ENCODE measurements around the gene ALS2CL. TPM values are rescaled to one million over a fixed set of nuclear protein-coding genes. Genes with fewer than 3 reads are reported as not detected.

Gene ALS2CL
- total and polyA plus RNA-seq, 8 donors = 7.6 to 74.4 (median 12.7) TPM

DNA sequence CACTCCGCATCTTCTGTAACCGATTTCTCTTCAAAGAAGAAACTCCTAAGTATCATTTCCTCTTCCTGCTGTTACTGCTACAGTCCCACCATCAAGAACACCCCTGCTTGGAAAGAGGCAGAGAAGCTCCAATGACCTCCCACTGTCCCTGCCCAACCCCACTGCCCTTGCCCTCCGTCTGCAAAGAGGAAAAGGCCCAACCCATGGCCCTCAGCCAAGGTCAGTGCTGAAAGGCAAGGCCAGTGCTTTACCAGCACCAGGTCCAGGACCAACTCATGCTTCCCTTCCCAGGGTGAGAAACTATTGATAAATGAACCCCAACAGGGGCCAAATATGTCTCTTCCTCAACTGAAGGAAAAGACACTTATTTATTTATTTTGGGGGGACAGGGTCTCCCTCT, 58.6 kb downstream of the ALS2CL start:
- DNase-seq = no peak
- TF ChIP-seq, protein P1, sequence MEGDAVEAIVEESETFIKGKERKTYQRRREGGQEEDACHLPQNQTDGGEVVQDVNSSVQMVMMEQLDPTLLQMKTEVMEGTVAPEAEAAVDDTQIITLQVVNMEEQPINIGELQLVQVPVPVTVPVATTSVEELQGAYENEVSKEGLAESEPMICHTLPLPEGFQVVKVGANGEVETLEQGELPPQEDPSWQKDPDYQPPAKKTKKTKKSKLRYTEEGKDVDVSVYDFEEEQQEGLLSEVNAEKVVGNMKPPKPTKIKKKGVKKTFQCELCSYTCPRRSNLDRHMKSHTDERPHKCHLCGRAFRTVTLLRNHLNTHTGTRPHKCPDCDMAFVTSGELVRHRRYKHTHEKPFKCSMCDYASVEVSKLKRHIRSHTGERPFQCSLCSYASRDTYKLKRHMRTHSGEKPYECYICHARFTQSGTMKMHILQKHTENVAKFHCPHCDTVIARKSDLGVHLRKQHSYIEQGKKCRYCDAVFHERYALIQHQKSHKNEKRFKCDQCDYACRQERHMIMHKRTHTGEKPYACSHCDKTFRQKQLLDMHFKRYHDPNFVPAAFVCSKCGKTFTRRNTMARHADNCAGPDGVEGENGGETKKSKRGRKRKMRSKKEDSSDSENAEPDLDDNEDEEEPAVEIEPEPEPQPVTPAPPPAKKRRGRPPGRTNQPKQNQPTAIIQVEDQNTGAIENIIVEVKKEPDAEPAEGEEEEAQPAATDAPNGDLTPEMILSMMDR (IDR thresholded peaks at IDR 0.05) = no peak
- H3K4me1 ChIP-seq = peaks cover 0 to 6% of the 10 kb centered on the region in 2 donors
- intact Hi-C loops (cut with DNase I) = loop anchor here in 1 of 2 donors (5.0 kb wide), 1 partner anchor 148 kb away; no protein-coding TSS in a partner anchor
- no peak overlapping the region for H3K4me3 ChIP-seq
- H3K9me3 ChIP-seq = peaks cover 0 to 3% of the 10 kb centered on the region in 2 donors
- ATAC-seq = no peak
- H3K27me3 ChIP-seq = no peaks in the 10 kb centered on the region
- H3K27ac ChIP-seq = no peak overlapping the region
- no peaks in the 10 kb centered on the region for H3K36me3 ChIP-seq

DNA sequence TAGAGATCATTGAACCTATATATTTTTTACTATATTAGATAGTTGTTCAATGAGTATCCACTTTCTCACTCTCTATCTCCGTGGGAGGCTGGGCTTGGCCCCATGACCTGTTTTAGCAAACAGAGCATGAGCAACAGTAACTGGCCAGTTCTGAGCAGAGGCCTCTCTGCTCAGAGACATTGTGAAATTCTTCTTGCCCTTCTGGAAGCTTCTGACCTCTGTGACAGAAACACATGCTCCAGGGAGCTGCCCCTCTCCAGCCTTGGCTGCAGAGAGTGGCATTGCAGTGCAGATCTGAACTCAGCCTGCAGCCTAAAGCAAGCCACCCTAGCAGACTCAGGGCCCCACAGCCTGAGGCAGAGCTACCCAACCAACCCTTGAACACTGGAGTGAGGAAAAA, 60.7 kb downstream of the ALS2CL start:
- H3K36me3 ChIP-seq = no peaks in the 10 kb centered on the region
- H3K4me1 ChIP-seq = peaks cover 0 to 9% of the 10 kb centered on the region in 2 donors
- TF ChIP-seq, protein P1 (IDR thresholded peaks at IDR 0.05) = no peak
- no peaks in the 10 kb centered on the region for H3K27me3 ChIP-seq
- DNase-seq (no peak), ATAC-seq (peak; percentile 5)
- H3K27ac ChIP-seq = no peak overlapping the region
- no peak overlapping the region for H3K4me3 ChIP-seq
- H3K9me3 ChIP-seq = no peaks in the 10 kb centered on the region
- intact Hi-C loops (cut with DNase I) = loop anchor here in 1 of 2 donors (5.0 kb wide), 1 partner anchor 145 kb away; no protein-coding TSS in a partner anchor

DNA sequence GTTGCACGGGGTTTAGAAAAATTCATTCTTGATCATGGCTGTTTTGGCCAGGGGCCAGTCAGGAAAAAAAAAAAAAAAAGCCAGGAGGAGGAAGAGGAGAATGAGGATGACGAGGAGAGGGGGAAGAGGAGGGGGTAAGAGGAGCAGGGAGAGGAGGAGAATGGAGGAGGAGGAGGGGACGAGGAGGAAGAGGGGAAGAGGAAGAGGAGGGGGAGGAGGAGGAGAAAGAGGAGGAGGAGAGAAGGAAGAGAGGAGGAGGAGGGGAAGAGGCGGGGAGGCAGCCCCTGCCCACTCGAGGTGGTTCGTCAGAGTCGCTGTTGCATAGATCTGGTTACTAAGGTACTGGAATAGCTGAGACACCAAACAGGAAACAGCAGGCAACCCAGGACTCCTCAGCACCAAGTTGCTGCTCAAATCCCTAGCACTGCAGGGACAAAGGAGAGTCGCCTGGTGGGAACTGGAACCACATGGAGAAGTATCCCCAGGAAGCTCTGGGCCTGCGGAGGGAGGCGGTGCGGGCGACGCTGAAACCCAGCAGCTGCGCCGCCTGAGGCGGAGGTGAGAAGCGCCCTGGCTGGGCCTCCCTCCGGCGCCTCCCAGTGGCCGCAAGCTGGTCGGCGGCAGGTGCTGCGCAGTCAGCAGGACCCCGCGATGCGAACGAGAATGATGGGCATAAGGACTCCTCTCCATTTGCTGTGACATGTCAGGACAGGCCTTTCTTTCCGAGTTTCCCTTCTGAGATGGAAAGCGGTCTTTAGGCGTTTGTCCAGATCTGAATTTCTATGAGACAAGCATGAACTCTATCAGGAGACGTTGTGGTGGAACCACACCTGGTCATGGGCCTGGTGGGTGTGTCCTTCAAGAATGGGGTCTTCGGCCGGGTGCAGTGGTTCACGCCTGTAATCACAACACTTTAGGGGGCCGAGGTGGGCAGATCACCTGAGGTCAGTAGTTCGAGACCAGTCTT, 63.6 kb downstream of the ALS2CL start:
- Histone ChIP-seq H3K36me3 (no peaks in the 10 kb centered on the region), H3K4me1 (peaks cover 0 to 9% of the 10 kb centered on the region in 2 donors), H3K4me3 (peak overlapping the region; percentile 5 to 22), H3K27me3 (no peaks in the 10 kb centered on the region), H3K9me3 (no peaks in the 10 kb centered on the region), H3K27ac (peak overlapping the region; percentile 53 to 70)
- TF ChIP-seq, protein P1 (IDR thresholded peaks at IDR 0.05) = peak; percentile 92 to 96
- intact Hi-C loops (cut with DNase I) = loop anchor here in 1 of 2 donors (5.0 kb wide), 1 partner anchor 143 kb away; no protein-coding TSS in a partner anchor
- peak; percentile 98 for ATAC-seq
- DNase-seq = peak; percentile 82 to 94 (median 88)

DNA sequence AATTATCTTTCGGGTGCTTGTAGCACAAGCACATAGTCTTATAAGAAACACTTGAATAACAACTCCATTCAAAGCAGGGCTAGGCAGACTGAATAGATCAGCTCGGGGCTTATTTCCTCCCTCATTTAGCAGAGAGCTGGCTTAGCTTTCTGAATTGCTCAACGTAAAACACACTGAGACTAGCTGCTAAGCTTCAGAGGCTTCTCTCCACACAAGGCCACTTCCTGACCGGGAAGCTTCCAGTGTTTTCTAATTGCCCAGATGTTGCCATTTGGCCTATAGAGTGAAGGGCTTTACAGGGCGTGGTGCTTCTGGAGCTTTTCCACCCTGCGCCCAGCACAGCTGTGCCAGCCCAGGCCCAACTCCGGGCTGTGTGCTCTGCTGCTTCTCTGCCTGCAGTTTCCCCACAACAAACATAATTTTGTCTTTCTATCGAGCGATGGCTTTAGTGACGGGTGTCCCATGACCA, 64.5 kb downstream of the ALS2CL start:
- no peaks in the 10 kb centered on the region for H3K36me3 ChIP-seq
- H3K27me3 ChIP-seq = no peaks in the 10 kb centered on the region
- peak overlapping the region; percentile 34 to 70 for H3K27ac ChIP-seq
- intact Hi-C loops (cut with DNase I) = no loop called here
- no peaks in the 10 kb centered on the region for H3K9me3 ChIP-seq
- H3K4me1 ChIP-seq = peaks cover 0 to 9% of the 10 kb centered on the region in 2 donors
- no peak overlapping the region for H3K4me3 ChIP-seq
- ATAC-seq (peak; percentile 12), DNase-seq (peak in 2 of 4 donors; percentile 59 to 74)
- TF ChIP-seq, protein P1 (IDR thresholded peaks at IDR 0.05) = no peak

DNA sequence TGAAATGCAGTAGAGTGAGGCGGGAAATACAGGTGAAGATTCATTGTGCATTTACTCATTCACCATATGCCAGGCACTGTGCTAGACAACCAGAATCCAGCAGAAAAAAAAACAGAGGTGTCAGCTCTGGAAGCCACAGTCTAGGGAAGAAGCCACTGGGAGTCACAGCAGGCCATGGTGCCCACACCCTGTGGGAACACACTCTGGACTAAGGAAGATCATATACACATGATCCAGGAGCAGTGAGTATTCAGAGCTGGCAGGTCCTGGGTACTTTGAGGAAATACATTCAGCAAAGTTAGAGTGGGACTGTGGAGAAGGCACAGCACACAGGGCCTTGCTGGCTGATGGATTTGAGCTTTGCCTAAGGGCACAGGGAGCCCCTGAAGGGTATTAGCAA, 66.4 kb downstream of the ALS2CL start:
- no peak overlapping the region for H3K4me3 ChIP-seq
- no peaks in the 10 kb centered on the region for H3K9me3 ChIP-seq
- peaks cover 0 to 9% of the 10 kb centered on the region in 2 donors for H3K4me1 ChIP-seq
- H3K27ac ChIP-seq = no peak overlapping the region
- TF ChIP-seq, protein P1 (IDR thresholded peaks at IDR 0.05) = no peak
- DNase-seq (no peak), ATAC-seq (no peak)
- no peaks in the 10 kb centered on the region for H3K36me3 ChIP-seq
- intact Hi-C loops (cut with DNase I) = no loop called here
- no peaks in the 10 kb centered on the region for H3K27me3 ChIP-seq
